H9 (cell line): ENCODE results near the gene MBD2. TPM values are rescaled to one million over a fixed set of nuclear protein-coding genes. Genes with fewer than 3 reads are reported as not detected.

Experiments
- DNase-seq: peaks from one replicate; pipeline ENCODE4 v3.0.0-alpha.2; 2017
- H2AFZ ChIP-seq: one replicate; pipeline ENCODE4 v1.6.1; 2013; ENCODE audit warnings: mild to moderate bottlenecking, low read length, control low read depth, moderate library complexity
- H2AK5ac ChIP-seq: 2 replicates; pipeline ENCODE4 v1.6.1; 2013; ENCODE audit warnings: low read length, control low read depth, mixed read lengths; ENCODE audit not compliant: insufficient read length
- H2BK120ac ChIP-seq: one replicate; pipeline ENCODE4 v1.6.1; 2013; ENCODE audit warnings: low read depth, mild to moderate bottlenecking, low read length, control low read depth, inconsistent platforms; ENCODE audit not compliant: poor library complexity, severe bottlenecking
- H2BK12ac ChIP-seq: 2 replicates; pipeline ENCODE4 v1.6.1; 2013; ENCODE audit warnings: low read length, control low read depth, mixed read lengths, low read depth; ENCODE audit not compliant: insufficient read length
- H2BK15ac ChIP-seq: 2 replicates; pipeline ENCODE4 v1.6.1; 2013; ENCODE audit warnings: low read depth, low read length, control low read depth
- H2BK20ac ChIP-seq: one replicate; pipeline ENCODE4 v1.6.1; 2013; ENCODE audit warnings: low read depth, mild to moderate bottlenecking, low read length, control low read depth, inconsistent platforms; ENCODE audit not compliant: poor library complexity, severe bottlenecking
- H2BK5ac ChIP-seq: 2 replicates; pipeline ENCODE4 v1.6.1; 2013; ENCODE audit warnings: low read length, control low read depth, mixed read lengths; ENCODE audit not compliant: insufficient read length
- H3K14ac ChIP-seq: 2 replicates; pipeline ENCODE4 v1.6.1; 2013; ENCODE audit warnings: low read length, control low read depth; ENCODE audit not compliant: insufficient read depth
- H3K18ac ChIP-seq: 2 replicates; pipeline ENCODE4 v1.6.1; 2013; ENCODE audit warnings: low read depth, mild to moderate bottlenecking, mixed read lengths, low read length, control low read depth; ENCODE audit not compliant: insufficient read length
- H3K23ac ChIP-seq: 2 replicates; pipeline ENCODE4 v1.6.1; 2013; ENCODE audit warnings: low read length, control low read depth, mixed read lengths, low read depth; ENCODE audit not compliant: insufficient read length
- H3K23me2 ChIP-seq: 2 replicates; pipeline ENCODE4 v1.6.1; 2013; ENCODE audit warnings: low read depth, mild to moderate bottlenecking, mixed read lengths, low read length, control low read depth; ENCODE audit not compliant: insufficient read length, poor library complexity, severe bottlenecking
- H3K27ac ChIP-seq: 2 replicates; pipeline ENCODE4 v1.5.1; 2013; ENCODE audit warnings: low read length, control low read depth, mixed read lengths, low read depth; ENCODE audit not compliant: insufficient read length
- H3K27me3 ChIP-seq: 2 replicates; pipeline ENCODE4 v1.6.1; 2013; ENCODE audit warnings: low read length, control low read depth, inconsistent platforms; ENCODE audit not compliant: insufficient read depth
- H3K4ac ChIP-seq: 2 replicates; pipeline ENCODE4 v1.6.1; 2013; ENCODE audit warnings: low read depth, mild to moderate bottlenecking, control low read depth, inconsistent platforms, low read length, moderate library complexity
- H3K4me1 ChIP-seq: 2 replicates; pipeline ENCODE4 v1.6.1; 2013; ENCODE audit warnings: low read length, control low read depth, inconsistent platforms; ENCODE audit not compliant: insufficient read depth
- H3K4me2 ChIP-seq: 2 replicates; pipeline ENCODE4 v1.6.1; 2013; ENCODE audit warnings: low read length, control low read depth, mixed read lengths; ENCODE audit not compliant: insufficient read length, insufficient read depth
- H3K56ac ChIP-seq: 2 replicates; pipeline ENCODE4 v1.6.1; 2013; ENCODE audit warnings: low read depth, mild to moderate bottlenecking, mixed read lengths, low read length, control low read depth; ENCODE audit not compliant: insufficient read length
- H3K79me1 ChIP-seq: 2 replicates; pipeline ENCODE4 v1.6.1; 2013; ENCODE audit warnings: low read depth, mild to moderate bottlenecking, moderate library complexity, low read length, control low read depth, inconsistent platforms; ENCODE audit not compliant: insufficient read depth, poor library complexity, severe bottlenecking
- H3K79me2 ChIP-seq: 2 replicates; pipeline ENCODE4 v1.6.1; 2013; ENCODE audit warnings: low read length, control low read depth, inconsistent platforms; ENCODE audit not compliant: insufficient read depth
- H3K9ac ChIP-seq: 2 replicates; pipeline ENCODE4 v1.6.1; 2013; ENCODE audit warnings: low read length, control low read depth, mixed read lengths; ENCODE audit not compliant: insufficient read length; ENCODE audit errors: extremely low read depth
- H3K9me3 ChIP-seq: one replicate; pipeline ENCODE4 v1.6.1; 2013; ENCODE audit warnings: low read depth, low read length, inconsistent platforms; ENCODE audit not compliant: control insufficient read depth
- H3T11ph ChIP-seq: one replicate; pipeline ENCODE4 v1.6.1; 2013; ENCODE audit warnings: mild to moderate bottlenecking, low read length, control low read depth, inconsistent platforms
- H4K20me1 ChIP-seq: one replicate; pipeline ENCODE4 v1.6.1; 2013; ENCODE audit not compliant: control insufficient read depth, insufficient read length, insufficient read depth
- H4K5ac ChIP-seq: 2 replicates; pipeline ENCODE4 v1.6.1; 2013; ENCODE audit warnings: low read depth, mild to moderate bottlenecking, mixed read lengths, low read length, control low read depth; ENCODE audit not compliant: insufficient read length
- H4K8ac ChIP-seq: replicated peaks from 2 replicates; pipeline ENCODE4 v1.6.1; 2013; ENCODE audit warnings: low read length, control low read depth, mixed read lengths, low read depth; ENCODE audit not compliant: insufficient read length
- H4K91ac ChIP-seq: 2 replicates; pipeline ENCODE4 v1.6.1; 2013; ENCODE audit warnings: low read depth, mild to moderate bottlenecking, moderate library complexity, mixed read lengths, low read length, control low read depth; ENCODE audit not compliant: insufficient read length
- H3K27ac Mint-ChIP-seq, 3 experiments: 2 replicates in 2 of 3; 3 replicates in 1 of 3; pipeline ENCODE4 v1.8.0; 2020 to 2021; ENCODE audit warnings: mixed read lengths in 3 of 3, mild to moderate bottlenecking in 1 of 3, moderate library complexity in 1 of 3
- H3K27me3 Mint-ChIP-seq: 2 replicates; pipeline ENCODE4 v1.8.0; 2021; ENCODE audit warnings: low read depth, mild to moderate bottlenecking, moderate library complexity, mixed read lengths
- H3K36me3 Mint-ChIP-seq, 3 experiments: 2 replicates in 2 of 3; 3 replicates in 1 of 3; pipeline ENCODE4 v1.8.0; 2020 to 2021; ENCODE audit warnings: low read depth in 3 of 3, mixed read lengths in 3 of 3; ENCODE audit not compliant: insufficient read depth in 1 of 3
- H3K4me1 Mint-ChIP-seq, 2 experiments: 2 replicates each; pipeline ENCODE4 v1.8.0; 2020; ENCODE audit warnings: mixed read lengths in 2 of 2
- H3K4me3 Mint-ChIP-seq, 2 experiments: 2 replicates in 1 of 2; 3 replicates in 1 of 2; pipeline ENCODE4 v1.8.0; 2020 to 2021; ENCODE audit warnings: mild to moderate bottlenecking in 2 of 2, mixed read lengths in 2 of 2, moderate library complexity in 1 of 2
- H3K9me3 Mint-ChIP-seq, 2 experiments: 2 replicates in 1 of 2; 3 replicates in 1 of 2; pipeline ENCODE4 v1.8.0; 2020; ENCODE audit warnings: mild to moderate bottlenecking in 2 of 2, mixed read lengths in 2 of 2, moderate library complexity in 1 of 2
- CTCF ChIP-seq: fragments of 200-600 bp; sonication (generic); conservative IDR thresholded peaks from 3 replicates; pipeline ENCODE4 v1.8.0; 2021; ENCODE audit warnings: antibody characterized with exemption, mild to moderate bottlenecking
- WGBS: extraction: QIAGEN DNeasy Blood & Tissue Kit; methylation state at CpG from one replicate; pipeline ENCODE4 v1.1.7; 2013; ENCODE audit warnings: missing lambda C conversion rate, low lambda C conversion rate, mixed read lengths; ENCODE audit not compliant: insufficient read length; ENCODE audit errors: extremely low coverage; 5-methylcytosine and 5-hydroxymethylcytosine counted together
- total RNA-seq: library from RNA; stranded (reverse); gene quantifications from 2 replicates; pipeline ENCODE4 v1.2.1, GENCODE V29; 2021

Gene MBD2
- total RNA-seq, 1 experiment from 2014 or later: 34.0 TPM

- no peak overlapping the region for H3K23ac ChIP-seq
- no peaks in the 10 kb centered on the region for H3K4me1 ChIP-seq
- no peak overlapping the region for H3K4me3 Mint-ChIP-seq
- no peak overlapping the region for H2BK5ac ChIP-seq
- H4K5ac ChIP-seq: no peak overlapping the region
- H3K79me1 ChIP-seq: no peaks in the 10 kb centered on the region
- no peak overlapping the region for H3T11ph ChIP-seq
- H3K4me2 ChIP-seq: no peak overlapping the region
- H4K20me1 ChIP-seq: no peaks in the 10 kb centered on the region
- no peak overlapping the region for H3K4ac ChIP-seq
- H3K9me3 ChIP-seq: no peaks in the 10 kb centered on the region
- WGBS: no CpG with 5 or more reads among the region's 5 CpGs
- no peak overlapping the region for H2AK5ac ChIP-seq
- no peak overlapping the region for H3K27ac ChIP-seq
- H2BK12ac ChIP-seq: no peak overlapping the region
- no peaks in the 10 kb centered on the region for H3K36me3 Mint-ChIP-seq
- no peak overlapping the region for H4K8ac ChIP-seq
- no peak overlapping the region for H3K9ac ChIP-seq
- H3K27me3 Mint-ChIP-seq: no peaks in the 10 kb centered on the region
- H2BK120ac ChIP-seq: no peak overlapping the region
- no peaks in the 10 kb centered on the region for H3K27me3 ChIP-seq
- no peak overlapping the region for H2BK15ac ChIP-seq
- no peak overlapping the region for H2AFZ ChIP-seq
- no peak overlapping the region for H3K56ac ChIP-seq
- no peak overlapping the region for H3K14ac ChIP-seq
- no peak for TF ChIP-seq CTCF
- H4K91ac ChIP-seq: no peak overlapping the region
- no peak overlapping the region for H3K18ac ChIP-seq
- no peak overlapping the region for H2BK20ac ChIP-seq
- H3K79me2 ChIP-seq: no peaks in the 10 kb centered on the region
- H3K4me1 Mint-ChIP-seq: peaks cover 12 to 13% of the 10 kb centered on the region in 2 experiments
- no peaks in the 10 kb centered on the region; a peak in 1 of 5 replicates for H3K9me3 Mint-ChIP-seq
- no peaks in the 10 kb centered on the region for H3K23me2 ChIP-seq
- H3K27ac Mint-ChIP-seq: no peak overlapping the region
- no peak for DNase-seq
These were observed 9.3 kb upstream of the MBD2 start for GRCh38 chr18:54233747-54234146.
